ENCODE data around the gene OSBPL3.

GRCh38 chr7:24955313-24955712 lies 24.7 kb downstream of the OSBPL3 start:
- TF ChIP-seq POLR2A (IDR thresholded peaks at IDR 0.05): no peak
- TF ChIP-seq CTCF (IDR thresholded peaks at IDR 0.05): no peak
- no peak for TF ChIP-seq POLR2AphosphoS5 (IDR thresholded peaks at IDR 0.05)

Measured in sigmoid colon (tissue), 4 donors.